Endothelial cell (in vitro differentiated cells): Measurements from ENCODE around the gene ZNF133. TPM values are rescaled to one million over a fixed set of nuclear protein-coding genes. Genes with fewer than 3 reads are reported as not detected.

Source experiments
- DNase-seq: peaks from one replicate; pipeline ENCODE4 v3.0.0; 2021; ENCODE audit warnings: low spot score
- H3K27ac Mint-ChIP-seq: one replicate; pipeline ENCODE4 v1.8.0; 2021; ENCODE audit warnings: mixed read lengths, inconsistent platforms; ENCODE audit not compliant: unreplicated experiment
- H3K27me3 Mint-ChIP-seq: one replicate; pipeline ENCODE4 v1.8.0; 2021; ENCODE audit warnings: mild to moderate bottlenecking, moderate library complexity, mixed read lengths, inconsistent platforms; ENCODE audit not compliant: unreplicated experiment
- H3K36me3 Mint-ChIP-seq: one replicate; pipeline ENCODE4 v1.8.0; 2021; ENCODE audit warnings: mild to moderate bottlenecking, low read depth, mixed read lengths, inconsistent platforms; ENCODE audit not compliant: unreplicated experiment
- H3K4me1 Mint-ChIP-seq: one replicate; pipeline ENCODE4 v1.8.0; 2021; ENCODE audit warnings: mild to moderate bottlenecking, mixed read lengths, inconsistent platforms; ENCODE audit not compliant: unreplicated experiment
- H3K4me3 Mint-ChIP-seq: one replicate; pipeline ENCODE4 v1.8.0; 2021; ENCODE audit warnings: mild to moderate bottlenecking, mixed read lengths, inconsistent platforms; ENCODE audit not compliant: unreplicated experiment
- H3K9me3 Mint-ChIP-seq: one replicate; pipeline ENCODE4 v1.8.0; 2021; ENCODE audit warnings: mixed read lengths, inconsistent platforms; ENCODE audit not compliant: unreplicated experiment
- total RNA-seq: library from RNA; stranded (reverse); fragmentation: NEBNext Ultra II Directional; extraction: Animal tissue kit (Norgen Biotek cat#: 25700); gene quantifications from one replicate; pipeline ENCODE4 v1.2.1, GENCODE V29; 2021; ENCODE audit not compliant: unreplicated experiment
- TF ChIP-seq, protein P1 (sequence below): fragments of 200-600 bp; sonication (generic); IDR thresholded peaks from one replicate; pipeline ENCODE4 v1.5.0; 2021; ENCODE audit warnings: antibody characterized with exemption; ENCODE audit not compliant: unreplicated experiment

ZNF133 gene
- total RNA-seq, 1 donor from 2014 or later = 14.1 TPM

DNA sequence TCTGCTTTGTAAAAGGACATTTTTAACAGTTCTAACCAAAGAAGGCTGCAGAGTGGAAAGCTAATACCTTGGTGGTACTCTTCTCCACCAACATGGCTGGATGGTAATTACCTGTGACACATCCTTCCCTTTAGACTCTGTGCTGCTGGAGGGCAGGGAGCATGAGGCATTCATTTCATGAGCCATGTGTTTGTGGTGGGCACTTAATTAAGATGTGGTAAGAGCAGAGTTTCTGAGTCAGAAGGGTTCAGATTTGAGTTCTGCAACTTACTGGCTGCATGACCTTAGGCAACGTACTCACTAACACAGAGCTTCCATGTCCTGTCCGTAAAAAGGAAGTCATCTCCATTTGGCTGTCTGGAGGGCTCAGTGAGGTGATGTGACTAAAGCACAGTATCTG lies 9.1 kb upstream of the ZNF133 start:
- H3K27me3 Mint-ChIP-seq = peaks cover 2% of the 10 kb centered on the region
- no peaks in the 10 kb centered on the region for H3K36me3 Mint-ChIP-seq
- no peaks in the 10 kb centered on the region for H3K9me3 Mint-ChIP-seq
- H3K4me3 Mint-ChIP-seq = no peak overlapping the region
- TF ChIP-seq, protein P1, sequence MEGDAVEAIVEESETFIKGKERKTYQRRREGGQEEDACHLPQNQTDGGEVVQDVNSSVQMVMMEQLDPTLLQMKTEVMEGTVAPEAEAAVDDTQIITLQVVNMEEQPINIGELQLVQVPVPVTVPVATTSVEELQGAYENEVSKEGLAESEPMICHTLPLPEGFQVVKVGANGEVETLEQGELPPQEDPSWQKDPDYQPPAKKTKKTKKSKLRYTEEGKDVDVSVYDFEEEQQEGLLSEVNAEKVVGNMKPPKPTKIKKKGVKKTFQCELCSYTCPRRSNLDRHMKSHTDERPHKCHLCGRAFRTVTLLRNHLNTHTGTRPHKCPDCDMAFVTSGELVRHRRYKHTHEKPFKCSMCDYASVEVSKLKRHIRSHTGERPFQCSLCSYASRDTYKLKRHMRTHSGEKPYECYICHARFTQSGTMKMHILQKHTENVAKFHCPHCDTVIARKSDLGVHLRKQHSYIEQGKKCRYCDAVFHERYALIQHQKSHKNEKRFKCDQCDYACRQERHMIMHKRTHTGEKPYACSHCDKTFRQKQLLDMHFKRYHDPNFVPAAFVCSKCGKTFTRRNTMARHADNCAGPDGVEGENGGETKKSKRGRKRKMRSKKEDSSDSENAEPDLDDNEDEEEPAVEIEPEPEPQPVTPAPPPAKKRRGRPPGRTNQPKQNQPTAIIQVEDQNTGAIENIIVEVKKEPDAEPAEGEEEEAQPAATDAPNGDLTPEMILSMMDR = no peak
- no peak overlapping the region for H3K27ac Mint-ChIP-seq
- no peaks in the 10 kb centered on the region for H3K4me1 Mint-ChIP-seq
- DNase-seq = no peak

DNA sequence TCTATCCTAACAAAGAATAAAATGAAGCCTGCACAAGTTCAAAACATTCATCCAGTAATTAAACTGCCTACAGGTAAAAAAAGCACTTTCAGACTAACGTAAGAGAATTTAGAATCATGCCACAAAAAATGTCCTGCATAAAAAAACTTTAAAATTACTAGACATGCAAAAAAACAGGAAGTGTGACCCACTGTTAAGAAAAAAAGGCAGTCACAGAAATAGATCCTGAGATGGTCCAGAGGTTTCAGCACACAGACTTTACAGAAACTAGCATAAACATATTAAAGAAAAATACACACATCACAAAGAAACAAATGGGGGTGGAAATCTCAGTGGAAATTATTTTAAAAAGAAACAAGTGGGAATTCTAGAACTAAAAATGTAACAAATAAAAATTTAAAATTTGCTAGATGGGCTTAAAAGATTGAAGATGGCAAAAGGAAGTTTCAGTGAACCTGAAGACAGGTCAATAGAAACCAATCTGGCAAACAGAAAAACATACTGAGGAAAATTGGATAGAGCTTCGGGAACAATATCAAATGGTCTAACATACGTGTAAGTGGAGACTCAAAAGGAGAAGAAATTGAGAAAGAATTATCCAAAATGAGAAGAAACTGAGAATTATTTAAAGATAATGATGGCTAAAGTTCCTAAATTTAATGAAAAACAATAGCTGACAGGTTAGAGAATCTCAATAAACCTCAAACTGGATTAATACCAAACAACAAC lies 3.4 kb upstream of the ZNF133 start:
- no peak overlapping the region for H3K4me3 Mint-ChIP-seq
- no peak for DNase-seq

DNA sequence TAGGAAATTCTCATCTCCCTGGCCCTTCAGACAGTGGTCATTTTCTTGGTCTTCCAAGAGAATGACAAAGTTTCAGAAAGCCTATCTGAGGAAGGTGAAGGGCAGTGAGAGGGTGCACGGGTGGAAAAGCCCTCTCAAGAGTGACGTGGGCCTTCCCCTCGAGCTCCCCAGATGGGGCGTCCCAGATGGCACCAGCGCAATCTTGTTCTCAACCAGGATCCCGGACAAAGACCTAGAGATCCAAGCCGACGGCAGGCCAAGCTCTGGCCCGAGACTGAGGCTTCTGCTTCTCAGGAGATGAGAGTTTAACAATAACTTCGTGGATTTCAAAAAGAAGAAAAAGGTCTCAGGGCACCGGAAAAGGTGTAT lies 797 bp upstream of the ZNF133 start:
- DNase-seq = no peak
- TF ChIP-seq, protein P1 = no peak
- Mint-ChIP-seq H3K36me3 (peaks cover 8% of the 10 kb centered on the region), H3K4me1 (peaks cover 26% of the 10 kb centered on the region), H3K27ac (peak overlapping the region; percentile 94), H3K4me3 (peak overlapping the region; percentile 98), H3K27me3 (peaks cover 5% of the 10 kb centered on the region), H3K9me3 (peaks cover 6% of the 10 kb centered on the region)

More for the DNA sequence above, 3.4 kb upstream of the ZNF133 start:
- Mint-ChIP-seq H3K9me3 (peaks cover 6% of the 10 kb centered on the region), H3K4me1 (peaks cover 13% of the 10 kb centered on the region), H3K36me3 (peaks cover 7% of the 10 kb centered on the region), H3K27me3 (peaks cover 4% of the 10 kb centered on the region), H3K27ac (no peak overlapping the region)
- TF ChIP-seq, protein P1 = no peak

- Mint-ChIP-seq H3K9me3 (peaks cover 6% of the 10 kb centered on the region), H3K27ac (peak overlapping the region; percentile 82), H3K4me1 (peaks cover 26% of the 10 kb centered on the region), H3K36me3 (peaks cover 12% of the 10 kb centered on the region), H3K4me3 (peak overlapping the region; percentile 98), H3K27me3 (peaks cover 5% of the 10 kb centered on the region)
- no peak for DNase-seq
- TF ChIP-seq, protein P1 = no peak
Measured at GRCh38 chr20:18288749-18289267, 481 bp downstream of the ZNF133 start.

DNA sequence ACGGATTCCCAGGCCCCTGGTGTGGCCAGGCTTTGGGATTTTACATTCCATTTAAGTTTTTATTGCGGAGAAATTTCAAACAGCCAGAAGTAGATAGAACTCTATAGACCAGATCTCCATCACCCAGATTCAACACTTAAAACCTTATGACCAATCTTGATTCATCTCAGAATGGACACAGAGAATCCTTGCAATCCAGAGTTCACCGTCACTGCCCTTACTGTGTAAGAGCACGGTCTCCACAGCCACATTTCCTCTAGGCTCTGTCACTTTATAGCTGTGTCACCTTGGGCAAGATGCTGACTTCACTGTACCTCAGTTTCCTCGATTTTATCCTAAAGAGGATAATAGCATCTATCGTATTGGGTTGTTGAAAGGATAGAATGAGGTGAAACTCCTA lies 979 bp downstream of the ZNF133 start:
- TF ChIP-seq, protein P1 = no peak
- Mint-ChIP-seq H3K4me1 (peaks cover 26% of the 10 kb centered on the region), H3K9me3 (peaks cover 6% of the 10 kb centered on the region), H3K27me3 (peaks cover 3% of the 10 kb centered on the region), H3K4me3 (peak overlapping the region; percentile 98), H3K27ac (peak overlapping the region; percentile 59), H3K36me3 (peaks cover 12% of the 10 kb centered on the region)
- no peak for DNase-seq
